SH-SY5Y (cell line): ENCODE results near the gene BMP8B.

Experiments
- GATA2 ChIP-seq: IDR thresholded peaks from 2 replicates; pipeline ENCODE4 v1.6.1; 2011; ENCODE audit warnings: mild to moderate bottlenecking, low read depth, low read length
- GATA3 ChIP-seq: IDR thresholded peaks from 2 replicates; pipeline ENCODE4 v1.6.1; 2011; ENCODE audit warnings: low read depth, mild to moderate bottlenecking, low read length, moderate library complexity

GRCh38 chr1:39726600-39726999 is 62.1 kb downstream of the BMP8B start:
- TF ChIP-seq GATA2: no peak
- TF ChIP-seq GATA3: no peak
